ENCODE data around the gene ANKRD10.

DNA sequence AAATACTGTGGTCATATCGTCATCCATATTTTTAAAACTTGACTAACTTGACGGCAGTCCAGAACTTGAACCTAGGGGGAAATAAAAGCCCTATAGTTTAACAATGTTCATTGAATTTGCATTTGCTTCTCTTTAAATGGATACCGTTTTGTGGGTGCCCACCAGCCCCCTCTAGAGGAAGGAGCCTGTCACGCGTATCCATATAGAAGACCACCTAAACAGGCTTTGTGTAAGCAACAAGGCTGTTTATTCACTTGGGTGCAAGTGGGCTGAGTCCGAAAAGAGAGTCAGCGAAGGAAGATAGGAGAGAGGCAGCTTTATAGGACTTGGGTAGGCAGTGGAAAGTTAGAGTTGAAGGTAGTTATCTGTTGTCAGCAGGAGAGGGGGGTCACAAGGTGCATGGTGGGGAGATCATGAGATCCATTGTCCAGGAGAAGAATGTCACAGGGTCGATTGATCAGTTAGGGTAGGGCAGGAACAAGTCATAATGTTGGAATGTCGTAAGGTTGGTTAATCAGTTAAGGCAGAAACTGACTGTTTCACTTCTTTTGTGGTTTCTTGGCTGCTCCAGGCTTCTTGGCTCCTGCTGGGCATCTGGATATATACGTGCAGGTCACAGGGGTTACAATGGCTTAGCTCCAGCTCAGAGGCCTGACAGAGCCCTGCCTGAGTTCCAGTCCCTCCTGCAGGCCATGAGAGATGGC lies 42.5 kb upstream of the ANKRD10 start:
- TF ChIP-seq, protein P1, sequence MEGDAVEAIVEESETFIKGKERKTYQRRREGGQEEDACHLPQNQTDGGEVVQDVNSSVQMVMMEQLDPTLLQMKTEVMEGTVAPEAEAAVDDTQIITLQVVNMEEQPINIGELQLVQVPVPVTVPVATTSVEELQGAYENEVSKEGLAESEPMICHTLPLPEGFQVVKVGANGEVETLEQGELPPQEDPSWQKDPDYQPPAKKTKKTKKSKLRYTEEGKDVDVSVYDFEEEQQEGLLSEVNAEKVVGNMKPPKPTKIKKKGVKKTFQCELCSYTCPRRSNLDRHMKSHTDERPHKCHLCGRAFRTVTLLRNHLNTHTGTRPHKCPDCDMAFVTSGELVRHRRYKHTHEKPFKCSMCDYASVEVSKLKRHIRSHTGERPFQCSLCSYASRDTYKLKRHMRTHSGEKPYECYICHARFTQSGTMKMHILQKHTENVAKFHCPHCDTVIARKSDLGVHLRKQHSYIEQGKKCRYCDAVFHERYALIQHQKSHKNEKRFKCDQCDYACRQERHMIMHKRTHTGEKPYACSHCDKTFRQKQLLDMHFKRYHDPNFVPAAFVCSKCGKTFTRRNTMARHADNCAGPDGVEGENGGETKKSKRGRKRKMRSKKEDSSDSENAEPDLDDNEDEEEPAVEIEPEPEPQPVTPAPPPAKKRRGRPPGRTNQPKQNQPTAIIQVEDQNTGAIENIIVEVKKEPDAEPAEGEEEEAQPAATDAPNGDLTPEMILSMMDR (tag by site-specific recombination; IDR thresholded peaks at IDR 0.05), result no peak
- TF ChIP-seq, protein P2, sequence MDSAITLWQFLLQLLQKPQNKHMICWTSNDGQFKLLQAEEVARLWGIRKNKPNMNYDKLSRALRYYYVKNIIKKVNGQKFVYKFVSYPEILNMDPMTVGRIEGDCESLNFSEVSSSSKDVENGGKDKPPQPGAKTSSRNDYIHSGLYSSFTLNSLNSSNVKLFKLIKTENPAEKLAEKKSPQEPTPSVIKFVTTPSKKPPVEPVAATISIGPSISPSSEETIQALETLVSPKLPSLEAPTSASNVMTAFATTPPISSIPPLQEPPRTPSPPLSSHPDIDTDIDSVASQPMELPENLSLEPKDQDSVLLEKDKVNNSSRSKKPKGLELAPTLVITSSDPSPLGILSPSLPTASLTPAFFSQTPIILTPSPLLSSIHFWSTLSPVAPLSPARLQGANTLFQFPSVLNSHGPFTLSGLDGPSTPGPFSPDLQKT (IDR thresholded peaks at IDR 0.05; ENCODE audit: borderline replicate concordance, low read depth, low read length), result no peak
- TF ChIP-seq ZSCAN30 (tag by site-specific recombination; IDR thresholded peaks at IDR 0.05), result no peak
- TF ChIP-seq GFI1B (tag by site-specific recombination; IDR thresholded peaks at IDR 0.05), result no peak
- TF ChIP-seq, protein P3, sequence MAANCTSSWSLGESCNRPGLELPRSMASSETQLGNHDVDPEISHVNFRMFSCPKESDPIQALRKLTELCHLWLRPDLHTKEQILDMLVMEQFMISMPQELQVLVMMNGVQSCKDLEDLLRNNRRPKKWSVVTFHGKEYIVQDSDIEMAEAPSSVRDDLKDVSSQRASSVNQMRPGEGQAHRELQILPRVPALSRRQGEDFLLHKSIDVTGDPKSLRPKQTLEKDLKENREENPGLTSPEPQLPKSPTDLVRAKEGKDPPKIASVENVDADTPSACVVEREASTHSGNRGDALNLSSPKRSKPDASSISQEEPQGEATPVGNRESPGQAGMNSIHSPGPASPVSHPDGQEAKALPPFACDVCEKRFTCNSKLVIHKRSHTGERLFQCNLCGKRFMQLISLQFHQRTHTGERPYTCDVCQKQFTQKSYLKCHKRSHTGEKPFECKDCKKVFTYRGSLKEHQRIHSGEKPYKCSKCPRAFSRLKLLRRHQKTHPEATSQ (tag by site-specific recombination; IDR thresholded peaks at IDR 0.05), result no peak
- no peak for TF ChIP-seq ZNF274 (IDR thresholded peaks at IDR 0.05; ENCODE audit: low read length)
- TF ChIP-seq ZNF274 (tag by site-specific recombination; IDR thresholded peaks at IDR 0.05; ENCODE audit: borderline replicate concordance), result no peak
- TF ChIP-seq ZNF121 (tag by site-specific recombination; IDR thresholded peaks at IDR 0.05), result no peak
- TF ChIP-seq, protein P4, sequence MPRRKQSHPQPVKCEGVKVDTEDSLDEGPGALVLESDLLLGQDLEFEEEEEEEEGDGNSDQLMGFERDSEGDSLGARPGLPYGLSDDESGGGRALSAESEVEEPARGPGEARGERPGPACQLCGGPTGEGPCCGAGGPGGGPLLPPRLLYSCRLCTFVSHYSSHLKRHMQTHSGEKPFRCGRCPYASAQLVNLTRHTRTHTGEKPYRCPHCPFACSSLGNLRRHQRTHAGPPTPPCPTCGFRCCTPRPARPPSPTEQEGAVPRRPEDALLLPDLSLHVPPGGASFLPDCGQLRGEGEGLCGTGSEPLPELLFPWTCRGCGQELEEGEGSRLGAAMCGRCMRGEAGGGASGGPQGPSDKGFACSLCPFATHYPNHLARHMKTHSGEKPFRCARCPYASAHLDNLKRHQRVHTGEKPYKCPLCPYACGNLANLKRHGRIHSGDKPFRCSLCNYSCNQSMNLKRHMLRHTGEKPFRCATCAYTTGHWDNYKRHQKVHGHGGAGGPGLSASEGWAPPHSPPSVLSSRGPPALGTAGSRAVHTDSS (tag by site-specific recombination; IDR thresholded peaks at IDR 0.05), result no peak
- no peak for TF ChIP-seq ZNF211 (tag by site-specific recombination; IDR thresholded peaks at IDR 0.05; ENCODE audit: low read depth)
- no peak for TF ChIP-seq ZBTB1 (tag by site-specific recombination; IDR thresholded peaks at IDR 0.05)
- no peak for TF ChIP-seq TCF7L2 (IDR thresholded peaks at IDR 0.05; ENCODE audit: borderline replicate concordance, low read depth, low read length)

Measured in HEK293 (cell line).